GM03348 (cell line): ENCODE results near the gene MKRN2.
"Not testable (repeated sequence)": the region's sequence is repeated elsewhere in the genome, so short reads cannot be mapped to it uniquely, and the experiment has no call there.

Source experiments
- DNase-seq: peaks from one replicate; pipeline ENCODE4 v3.0.0; 2012; ENCODE audit warnings: low spot score

MKRN2 gene

GRCh38 chr3:12630843-12631242 is 74.0 kb downstream of the MKRN2 start:
- DNase-seq, result not testable (repeated sequence)

- DNase-seq, result no peak
Observed at GRCh38 chr3:12632523-12632922, 75.6 kb downstream of the MKRN2 start.

GRCh38 chr3:12633108-12633507 is 76.2 kb downstream of the MKRN2 start:
- DNase-seq, result no peak
